Effector CD4-positive, alpha-beta T cell (primary cell): ENCODE results near the gene PPM1H.

ENCODE experiments used
- DNase-seq: peaks from one replicate; pipeline ENCODE4 v3.0.0-alpha.2; 2020

Gene PPM1H

GRCh38 chr12:62792236-62792870 is 142.6 kb downstream of the PPM1H start:
- DNase-seq = no peak

DNA sequence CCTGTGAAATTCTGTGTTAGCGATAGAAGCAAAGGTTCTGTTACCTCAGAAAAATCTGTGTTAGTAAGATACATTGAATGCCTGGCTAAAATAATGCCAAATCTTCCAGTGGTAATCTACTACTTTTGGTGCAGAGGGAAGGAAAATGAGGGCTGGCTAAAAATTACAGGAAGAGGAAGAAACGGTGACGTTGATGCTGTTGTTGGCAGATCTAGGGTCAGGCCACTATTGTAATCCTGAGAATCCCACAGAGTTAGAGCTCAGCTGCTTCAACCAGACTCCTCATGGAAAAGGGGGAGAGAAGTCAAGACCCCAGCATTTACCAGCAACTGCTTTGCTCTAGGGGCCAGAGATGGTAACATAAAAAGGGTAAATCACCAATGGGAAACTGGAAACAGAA is 145.1 kb downstream of the PPM1H start:
- no peak for DNase-seq

DNA sequence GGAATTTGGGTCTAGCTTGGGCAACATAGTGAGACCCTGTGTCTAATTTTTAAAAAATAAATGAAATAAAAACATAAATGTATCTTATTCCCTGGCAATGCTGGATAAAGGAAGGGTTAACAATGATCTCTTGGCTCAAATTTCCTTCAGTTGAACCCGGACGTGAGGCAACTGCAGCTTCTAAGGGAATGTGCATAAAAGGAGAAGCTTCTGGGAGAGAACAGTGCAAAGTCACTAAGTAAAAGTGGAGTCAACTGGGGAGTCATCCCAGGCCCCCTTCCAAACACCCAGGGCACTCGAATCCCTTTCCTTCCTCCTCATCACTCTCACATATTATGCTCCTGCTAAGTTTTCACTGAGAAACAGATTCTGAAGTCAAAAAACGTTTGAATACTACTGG is 147.3 kb downstream of the PPM1H start:
- DNase-seq = no peak

GRCh38 chr12:62787023-62787422 is 147.9 kb downstream of the PPM1H start:
- no peak for DNase-seq

- no peak for DNase-seq
Observed at GRCh38 chr12:62785941-62786559, 148.9 kb downstream of the PPM1H start.

DNA sequence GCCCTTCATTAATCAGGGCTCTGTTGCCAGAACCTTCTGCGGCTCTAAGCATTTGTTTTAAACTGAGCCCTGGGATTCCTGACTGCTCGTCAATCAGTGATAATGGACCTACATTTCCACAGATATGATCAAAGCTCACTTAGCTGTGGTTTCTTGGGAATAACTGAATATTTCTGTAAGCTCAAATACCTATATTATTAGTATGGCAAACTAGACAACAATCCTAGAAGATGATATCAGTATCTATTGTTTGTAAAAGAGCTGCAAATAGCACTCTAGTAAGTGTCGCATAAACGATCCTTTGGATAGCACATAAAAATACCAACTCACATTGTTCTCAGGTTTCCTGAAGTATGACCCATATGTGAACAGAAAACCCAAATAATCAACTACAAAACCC is 150.4 kb downstream of the PPM1H start:
- no peak for DNase-seq

GRCh38 chr12:62783881-62784280 is 151.1 kb downstream of the PPM1H start:
- no peak for DNase-seq

- no peak for DNase-seq
Observed at GRCh38 chr12:62781136-62781880, 153.6 kb downstream of the PPM1H start.

- DNase-seq = no peak
Observed at GRCh38 chr12:62779488-62779887, 155.5 kb downstream of the PPM1H start.

DNA sequence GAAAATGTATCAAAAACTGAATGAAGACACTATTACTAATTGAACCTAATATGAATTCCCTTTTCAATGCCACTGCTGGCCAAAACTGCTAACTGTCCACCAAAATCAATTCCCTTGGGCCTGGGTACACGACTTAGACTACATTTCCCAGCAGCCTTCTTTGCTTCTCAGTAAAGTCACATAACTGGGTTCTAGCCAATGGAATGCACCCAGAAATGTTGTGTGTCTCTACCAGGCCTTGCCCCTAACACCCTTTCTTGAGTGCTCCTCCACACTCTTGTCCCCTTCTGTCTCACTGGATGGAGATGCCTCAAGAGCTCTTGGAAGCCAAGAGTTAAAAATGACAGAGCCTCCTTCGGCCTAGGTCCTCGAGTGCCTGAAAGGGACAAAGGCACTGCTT is 156.8 kb downstream of the PPM1H start:
- no peak for DNase-seq

GRCh38 chr12:62776997-62777396 is 158.0 kb downstream of the PPM1H start:
- no peak for DNase-seq

DNA sequence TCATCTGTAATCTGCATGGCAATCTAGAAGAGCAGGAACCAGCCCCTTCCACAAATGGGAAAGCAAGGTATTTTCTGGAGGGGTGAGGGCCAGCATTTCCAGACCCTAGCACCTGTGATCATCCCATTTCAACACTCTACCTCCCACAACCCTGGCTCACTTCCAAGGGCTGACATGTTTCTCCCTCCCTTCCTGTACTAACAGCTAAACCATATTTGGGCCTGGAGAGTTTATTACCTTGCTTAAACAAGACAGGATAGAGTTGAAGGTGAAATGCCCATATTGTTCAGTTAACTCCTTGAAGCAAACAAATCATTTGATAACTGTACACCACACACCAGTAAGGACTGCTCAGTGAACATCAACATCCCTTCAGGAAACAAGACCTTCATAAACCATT is 158.4 kb downstream of the PPM1H start:
- no peak for DNase-seq

GRCh38 chr12:62774794-62775193 is 160.2 kb downstream of the PPM1H start:
- no peak for DNase-seq

- no peak for DNase-seq
Observed at GRCh38 chr12:62772416-62772955, 162.5 kb downstream of the PPM1H start.

DNA sequence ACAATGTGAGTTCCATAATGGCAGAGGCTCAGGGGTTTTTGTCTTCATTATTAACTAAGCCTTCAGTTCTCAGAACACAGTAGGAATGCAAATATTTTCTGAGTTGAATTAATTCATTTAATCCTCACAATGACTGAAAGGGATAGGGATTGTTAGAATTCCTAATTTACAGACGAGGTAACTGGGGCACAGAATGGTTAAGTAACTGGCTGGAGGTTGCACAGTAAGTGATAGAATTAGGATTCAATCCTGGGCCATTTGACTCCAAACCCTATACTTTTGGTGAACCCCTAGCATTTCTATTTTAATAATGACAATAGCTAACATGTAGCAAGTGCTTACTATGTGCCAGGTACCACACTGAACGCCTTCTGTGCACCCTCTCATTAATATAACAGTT is 163.1 kb downstream of the PPM1H start:
- DNase-seq = no peak

DNA sequence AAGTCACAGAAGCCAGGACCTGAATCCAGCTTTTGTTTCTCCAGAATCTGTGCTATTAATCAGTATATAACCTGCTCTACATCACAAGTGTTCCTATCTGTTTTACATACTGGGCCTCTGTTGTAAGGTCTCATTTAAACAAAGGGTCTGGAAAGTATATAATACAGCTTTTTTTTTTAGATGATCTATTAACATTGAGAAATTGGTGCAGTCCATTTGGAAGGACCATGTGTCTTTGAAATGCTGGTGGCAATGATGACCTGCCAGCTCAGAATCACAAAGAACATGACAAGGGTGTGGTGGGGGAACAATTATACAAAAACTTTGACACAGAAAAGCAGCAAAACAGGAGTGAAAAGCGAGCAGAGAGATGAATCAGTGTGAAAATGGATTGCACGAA is 164.6 kb downstream of the PPM1H start:
- DNase-seq = no peak

GRCh38 chr12:62769076-62769619 is 165.8 kb downstream of the PPM1H start:
- no peak for DNase-seq

GRCh38 chr12:62767946-62768345 is 167.0 kb downstream of the PPM1H start:
- no peak for DNase-seq

GRCh38 chr12:62767496-62767895 is 167.5 kb downstream of the PPM1H start:
- DNase-seq = no peak

DNA sequence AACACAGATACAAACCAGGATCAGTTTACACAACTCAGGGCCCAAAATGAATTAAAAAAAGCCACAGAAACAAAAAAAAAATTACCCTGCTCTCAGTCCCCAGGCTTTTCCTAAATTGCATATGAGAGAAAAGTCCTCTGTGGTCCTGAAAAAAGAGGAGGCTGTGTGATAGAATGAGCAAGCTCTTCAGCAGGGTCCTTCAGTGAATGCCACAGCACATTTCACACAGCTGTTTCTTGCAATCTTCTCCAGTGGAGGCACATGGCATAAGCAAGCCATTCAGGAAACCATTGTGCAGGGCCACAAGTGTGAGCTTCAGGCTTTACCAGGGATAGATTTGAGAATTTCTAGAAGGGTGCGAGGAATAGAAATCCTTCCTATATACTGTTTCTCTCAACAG is 168.5 kb downstream of the PPM1H start:
- no peak for DNase-seq

GRCh38 chr12:62763861-62764645 is 170.9 kb downstream of the PPM1H start:
- no peak for DNase-seq

DNA sequence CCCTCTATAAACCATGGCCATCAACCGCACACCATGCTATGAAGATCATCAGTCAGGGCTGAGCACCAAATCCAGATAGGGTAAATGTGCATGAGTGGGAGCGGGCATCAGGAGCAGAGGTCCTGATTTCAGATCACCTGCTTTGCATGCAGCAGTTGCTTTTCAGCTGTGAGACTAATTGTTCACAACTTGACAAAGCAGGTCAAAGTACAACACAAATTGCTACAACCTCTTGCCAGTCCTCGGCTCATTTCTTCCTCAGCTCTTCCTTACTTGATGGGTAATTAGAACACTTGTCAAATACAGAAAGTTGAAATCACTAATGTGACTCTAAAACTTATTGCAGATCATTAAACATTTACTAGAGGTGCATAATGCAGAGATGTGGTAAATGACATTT is 171.6 kb downstream of the PPM1H start:
- DNase-seq = no peak

- DNase-seq = no peak
Observed at GRCh38 chr12:62762645-62763044, 172.3 kb downstream of the PPM1H start.
